ENCODE results near the gene GALNT13.

The GALNT13 gene

GRCh38 chr2:154193246-154193645, 321.5 kb downstream of the GALNT13 start:
- Histone ChIP-seq H2AFZ (no peak overlapping the region), H3K9ac (no peak overlapping the region), H3K4me1 (no peaks in the 10 kb centered on the region), H3K79me2 (no peaks in the 10 kb centered on the region), H3K9me3 (ENCODE audit: control insufficient read depth, low read length) (no peaks in the 10 kb centered on the region), H3K27ac (no peak overlapping the region), H3K36me3 (ENCODE audit: control insufficient read depth, insufficient read depth, low read length) (no peaks in the 10 kb centered on the region), H3K27me3 (ENCODE audit: control insufficient read depth, insufficient read depth, low read length) (no peaks in the 10 kb centered on the region), H3K4me3 (ENCODE audit: low read depth, low read length) (no peak overlapping the region), H3K4me2 (ENCODE audit: low read length) (no peak overlapping the region)
- no peak for TF ChIP-seq CTCF (IDR thresholded peaks at IDR 0.05)

- H3K9me3 ChIP-seq (ENCODE audit: control insufficient read depth, low read length) = no peaks in the 10 kb centered on the region
- H3K79me2 ChIP-seq = no peaks in the 10 kb centered on the region
- no peak overlapping the region for H2AFZ ChIP-seq
- no peak overlapping the region for H3K4me3 ChIP-seq (ENCODE audit: low read depth, low read length)
- no peak overlapping the region for H3K27ac ChIP-seq
- no peaks in the 10 kb centered on the region for H3K4me1 ChIP-seq
- H3K36me3 ChIP-seq (ENCODE audit: control insufficient read depth, insufficient read depth, low read length) = no peaks in the 10 kb centered on the region
- H3K27me3 ChIP-seq (ENCODE audit: control insufficient read depth, insufficient read depth, low read length) = no peaks in the 10 kb centered on the region
- H3K4me2 ChIP-seq (ENCODE audit: low read length) = no peak overlapping the region
- no peak overlapping the region for H3K9ac ChIP-seq
- TF ChIP-seq CTCF (IDR thresholded peaks at IDR 0.05) = no peak
These were observed 323.4 kb downstream of the GALNT13 start for GRCh38 chr2:154194909-154195643.

GRCh38 chr2:154195644-154196195, 324.0 kb downstream of the GALNT13 start:
- Histone ChIP-seq H2AFZ (no peak overlapping the region), H3K4me2 (ENCODE audit: low read length) (no peak overlapping the region), H3K4me1 (no peaks in the 10 kb centered on the region), H3K27ac (no peak overlapping the region), H3K9ac (no peak overlapping the region), H3K79me2 (no peaks in the 10 kb centered on the region), H3K36me3 (ENCODE audit: control insufficient read depth, insufficient read depth, low read length) (no peaks in the 10 kb centered on the region), H3K27me3 (ENCODE audit: control insufficient read depth, insufficient read depth, low read length) (no peaks in the 10 kb centered on the region), H3K9me3 (ENCODE audit: control insufficient read depth, low read length) (no peaks in the 10 kb centered on the region), H3K4me3 (ENCODE audit: low read depth, low read length) (no peak overlapping the region)
- no peak for TF ChIP-seq CTCF (IDR thresholded peaks at IDR 0.05)

GRCh38 chr2:154198866-154199265, 327.1 kb downstream of the GALNT13 start:
- no peak for TF ChIP-seq CTCF (IDR thresholded peaks at IDR 0.05)
- H3K4me1 ChIP-seq = no peaks in the 10 kb centered on the region
- H3K9ac ChIP-seq = no peak overlapping the region
- H3K27ac ChIP-seq = no peak overlapping the region
- H3K79me2 ChIP-seq = no peaks in the 10 kb centered on the region
- H3K9me3 ChIP-seq (ENCODE audit: control insufficient read depth, low read length) = no peaks in the 10 kb centered on the region
- no peaks in the 10 kb centered on the region for H3K27me3 ChIP-seq (ENCODE audit: control insufficient read depth, insufficient read depth, low read length)
- H3K36me3 ChIP-seq (ENCODE audit: control insufficient read depth, insufficient read depth, low read length) = no peaks in the 10 kb centered on the region
- no peak overlapping the region for H3K4me3 ChIP-seq (ENCODE audit: low read depth, low read length)
- no peak overlapping the region for H2AFZ ChIP-seq
- no peak overlapping the region for H3K4me2 ChIP-seq (ENCODE audit: low read length)

GRCh38 chr2:154203206-154203605, 331.5 kb downstream of the GALNT13 start:
- Histone ChIP-seq H3K27me3 (ENCODE audit: control insufficient read depth, insufficient read depth, low read length) (no peaks in the 10 kb centered on the region), H3K4me1 (no peaks in the 10 kb centered on the region), H3K36me3 (ENCODE audit: control insufficient read depth, insufficient read depth, low read length) (no peaks in the 10 kb centered on the region), H2AFZ (no peak overlapping the region), H3K27ac (no peak overlapping the region), H3K4me2 (ENCODE audit: low read length) (no peak overlapping the region), H3K9me3 (ENCODE audit: control insufficient read depth, low read length) (no peaks in the 10 kb centered on the region), H3K9ac (no peak overlapping the region), H3K79me2 (no peaks in the 10 kb centered on the region), H3K4me3 (ENCODE audit: low read depth, low read length) (no peak overlapping the region)
- no peak for TF ChIP-seq CTCF (IDR thresholded peaks at IDR 0.05)

Measured in parathyroid adenoma (tissue), 2 donors.